Prostate gland (tissue), 2 donors: ENCODE results near the gene LYG1.

Source experiments
- CTCF ChIP-seq, 4 experiments: fragments of 200-600 bp in 2 of 4; fragments of 450-650 bp in 2 of 4; sonication (generic) in 2 of 4; IDR thresholded peaks; 1 replicate in 3 of 4; 2 replicates in 1 of 4; pipeline ENCODE4 v1.5.1; 2016 to 2019; ENCODE audit warnings: antibody characterized with exemption in 4 of 4, mild to moderate bottlenecking in 2 of 4, moderate library complexity in 2 of 4
- POLR2A ChIP-seq: fragments of 450-650 bp; IDR thresholded peaks from one replicate; pipeline ENCODE4 v1.6.1; 2016; ENCODE audit warnings: antibody characterized with exemption, mild to moderate bottlenecking
- POLR2AphosphoS5 ChIP-seq: sonication (generic); formaldehyde crosslinking; IDR thresholded peaks from one replicate; pipeline ENCODE4 v1.6.1; 2017; ENCODE audit warnings: antibody characterized with exemption

DNA sequence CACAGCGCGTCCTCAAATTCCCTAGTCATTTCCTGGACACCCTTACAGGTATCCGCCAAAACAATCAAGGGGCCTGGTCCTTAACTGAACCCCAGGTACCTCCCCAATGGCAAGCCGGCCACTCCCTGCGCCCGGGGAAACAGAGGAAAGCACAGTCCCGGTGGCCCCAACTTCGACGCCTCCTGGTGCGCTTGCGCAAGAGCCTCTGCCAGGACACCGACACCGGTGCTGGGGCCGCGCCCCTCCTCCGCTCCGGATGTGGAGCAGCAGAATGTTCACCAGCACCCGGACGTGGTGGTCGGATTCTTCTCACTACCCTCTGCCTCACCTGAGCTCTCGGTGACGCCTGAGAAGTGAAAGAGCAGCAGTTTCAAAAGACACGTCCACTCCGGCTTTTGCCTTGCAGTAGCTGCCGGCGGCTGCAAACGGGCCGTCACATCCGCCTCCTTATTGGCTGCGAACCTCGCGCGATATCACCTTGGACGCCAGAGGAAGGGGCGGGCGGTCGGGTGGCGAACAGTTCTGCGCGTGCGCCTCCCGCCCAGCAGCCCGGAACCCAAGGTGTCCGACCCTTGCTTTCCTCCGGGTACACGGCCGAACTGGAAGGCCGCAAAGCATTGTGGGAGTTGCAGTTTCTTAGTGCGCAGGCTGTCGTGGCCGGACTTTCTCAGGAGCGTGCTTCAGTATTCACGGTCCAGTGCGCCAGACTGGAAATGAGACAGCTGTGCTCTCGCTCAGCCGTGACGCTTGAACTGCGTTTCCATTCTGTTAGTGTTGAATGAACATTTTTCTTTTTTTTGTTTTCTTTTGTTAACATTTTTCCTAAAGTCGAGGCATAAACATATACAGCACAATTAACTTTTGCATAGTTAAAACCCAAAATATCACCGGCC is 35.2 kb upstream of the LYG1 start, which contains the start of gene TXNDC9:
- TF ChIP-seq CTCF (IDR thresholded peaks at IDR 0.05) (peak in 2 of 4 experiments; percentile 14 to 20), POLR2A (peak; percentile 31), POLR2AphosphoS5 (peak; percentile 98)
